Caco-2 (cell line): ENCODE results near the gene BCL7A. TPM values are rescaled to one million over a fixed set of nuclear protein-coding genes. Genes with fewer than 3 reads are reported as not detected.
A peak's percentile ranks its signal among the peaks of the same experiment; 100 is the strongest.

Experiments
- BruUV-seq: library from RNA; stranded (reverse); fragments of 400-500 nt; replicated peaks from 2 replicates; lab custom pipeline; 2021; lab: Mats Ljungman, UMichigan
- CTCF ChIA-PET: fragments of 300-600 bp; sonication (Branson Sonifier 250); formaldehyde crosslinking; loops from one replicate; lab custom pipeline; 2022; ENCODE audit warnings: antibody characterized with exemption; lab: Charles Lee
- POLR2A ChIA-PET: fragments of 300-600 bp; sonication (Branson Sonifier 250); formaldehyde crosslinking; loops from one replicate; lab custom pipeline; 2022; ENCODE audit warnings: antibody characterized with exemption; lab: Charles Lee
- DNase-seq, 2 experiments: peaks; one replicate each; pipeline versions ENCODE4 v3.0.0 to v3.0.0-alpha.2; 2020 to 2022
- H3K27me3 ChIP-seq: replicated peaks from 2 replicates; pipeline ENCODE4 v1.6.0; 2011; ENCODE audit warnings: low read length; ENCODE audit not compliant: control insufficient read depth, insufficient read depth
- H3K36me3 ChIP-seq: 2 replicates; pipeline ENCODE4 v1.5.1; 2011; ENCODE audit warnings: low read length; ENCODE audit not compliant: control insufficient read depth, insufficient read depth
- H3K4me1 ChIP-seq: fragments of 250-450 bp; sonication (Bioruptor Pico); 2 replicates; pipeline ENCODE4 v1.5.1; 2020; ENCODE audit warnings: mild to moderate bottlenecking
- H3K4me3 ChIP-seq: 2 replicates; pipeline ENCODE4 v1.5.1; 2011; ENCODE audit warnings: low read depth, mild to moderate bottlenecking, control low read depth, low read length
- H3K9me3 ChIP-seq: fragments of 250-450 bp; sonication (Bioruptor Pico); 2 replicates; pipeline ENCODE4 v1.5.1; 2020; ENCODE audit warnings: mild to moderate bottlenecking, moderate library complexity
- H3K27ac Mint-ChIP-seq: one replicate; pipeline ENCODE4 v1.8.0; 2022; ENCODE audit warnings: mixed read lengths; ENCODE audit not compliant: unreplicated experiment
- H3K27me3 Mint-ChIP-seq: one replicate; pipeline ENCODE4 v1.8.0; 2022; ENCODE audit warnings: mixed read lengths; ENCODE audit not compliant: insufficient read depth, unreplicated experiment
- H3K36me3 Mint-ChIP-seq: one replicate; pipeline ENCODE4 v1.8.0; 2022; ENCODE audit warnings: mild to moderate bottlenecking, mixed read lengths; ENCODE audit not compliant: insufficient read depth, unreplicated experiment
- H3K4me1 Mint-ChIP-seq: one replicate; pipeline ENCODE4 v1.8.0; 2022; ENCODE audit warnings: low read depth, mixed read lengths; ENCODE audit not compliant: unreplicated experiment
- H3K4me3 Mint-ChIP-seq: one replicate; pipeline ENCODE4 v1.8.0; 2022; ENCODE audit warnings: mild to moderate bottlenecking, moderate library complexity, mixed read lengths; ENCODE audit not compliant: unreplicated experiment
- H3K9me3 Mint-ChIP-seq: one replicate; pipeline ENCODE4 v1.8.0; 2022; ENCODE audit warnings: mixed read lengths; ENCODE audit not compliant: unreplicated experiment
- CTCF ChIP-seq, 2 experiments: fragments of 200-600 bp in 1 of 2; IDR thresholded peaks; 1 replicate in 1 of 2; 2 replicates in 1 of 2; pipeline versions ENCODE4 v1.5.1 to v1.8.0; 2011 to 2022; ENCODE audit warnings: antibody characterized with exemption in 1 of 2, control low read depth in 1 of 2, inconsistent platforms in 1 of 2, low read depth in 1 of 2, low read length in 1 of 2, mild to moderate bottlenecking in 1 of 2, moderate library complexity in 1 of 2; ENCODE audit not compliant: insufficient read depth in 1 of 2, severe bottlenecking in 1 of 2, unreplicated experiment in 1 of 2
- intact Hi-C: fragments of 100-400 bp; cut with micrococcal nuclease; formaldehyde crosslinking; loops from one replicate; pipeline ENCODE4 v1.10.0; 2022; ENCODE audit not compliant: unreplicated experiment
- total RNA-seq: library from RNA; stranded (reverse); gene quantifications from 2 replicates; pipeline ENCODE4 v1.2.3, GENCODE V29; 2022

BCL7A gene
- total RNA-seq, 1 experiment from 2014 or later = 15.5 TPM

GRCh38 chr12:122060081-122060501, 38.4 kb downstream of the BCL7A start:
- POLR2A ChIA-PET = no interaction called here
- H3K27me3 Mint-ChIP-seq = no peaks in the 10 kb centered on the region
- Histone ChIP-seq H3K36me3 (no peaks in the 10 kb centered on the region; the same call in 1 of the 2 replicates), H3K9me3 (no peaks in the 10 kb centered on the region), H3K4me3 (no peak overlapping the region), H3K27me3 (no peaks in the 10 kb centered on the region), H3K4me1 (peaks cover 23% of the 10 kb centered on the region)
- CTCF ChIA-PET = interaction anchor here (0.6 kb wide), 1 partner anchor 56 kb away, joined by 3 read pairs; no protein-coding TSS in a partner anchor
- TF ChIP-seq CTCF (IDR thresholded peaks at IDR 0.05; ENCODE audit: insufficient read depth in 1 of 2, low read depth in 1 of 2, low read length in 1 of 2, severe bottlenecking in 1 of 2, unreplicated experiment in 1 of 2) = no peak
- H3K9me3 Mint-ChIP-seq = no peaks in the 10 kb centered on the region
- BruUV-seq = no TSS peak
- H3K36me3 Mint-ChIP-seq = peaks cover 36% of the 10 kb centered on the region
- no peak overlapping the region for H3K4me3 Mint-ChIP-seq
- no peak for DNase-seq
- peaks cover 13% of the 10 kb centered on the region for H3K4me1 Mint-ChIP-seq
- intact Hi-C loops = no loop called here
- H3K27ac Mint-ChIP-seq = no peak overlapping the region

GRCh38 chr12:122061253-122061652, 39.6 kb downstream of the BCL7A start:
- no peaks in the 10 kb centered on the region for H3K36me3 ChIP-seq
- ChIA-PET CTCF (no interaction called here), POLR2A (no interaction called here)
- no peak overlapping the region for H3K4me3 ChIP-seq
- Mint-ChIP-seq H3K4me3 (no peak overlapping the region), H3K27ac (no peak overlapping the region), H3K27me3 (no peaks in the 10 kb centered on the region), H3K9me3 (no peaks in the 10 kb centered on the region), H3K36me3 (peaks cover 37% of the 10 kb centered on the region), H3K4me1 (peaks cover 14% of the 10 kb centered on the region)
- peaks cover 27% of the 10 kb centered on the region for H3K4me1 ChIP-seq
- BruUV-seq = no TSS peak
- H3K9me3 ChIP-seq = no peaks in the 10 kb centered on the region
- no peaks in the 10 kb centered on the region for H3K27me3 ChIP-seq
- DNase-seq = no peak
- intact Hi-C loops = no loop called here
- no peak for TF ChIP-seq CTCF (IDR thresholded peaks at IDR 0.05; ENCODE audit: insufficient read depth in 1 of 2, low read depth in 1 of 2, low read length in 1 of 2, severe bottlenecking in 1 of 2, unreplicated experiment in 1 of 2)

GRCh38 chr12:122062832-122063693, 41.4 kb downstream of the BCL7A start:
- DNase-seq = peak; percentile 70 to 84
- intact Hi-C loops = no loop called here
- POLR2A ChIA-PET = interaction anchor here (0.5 to 1.4 kb wide), 5 partner anchors 13 to 266 kb away, joined by 3 to 6 read pairs (median 4); partner anchors contain the start of gene MLXIP

More at GRCh38 chr12:122062832-122063693, 41.4 kb downstream of the BCL7A start:
- Histone ChIP-seq H3K4me3 (0 out of 2 replicates have a peak overlapping the region, but pooled peaks have one; percentile 2), H3K9me3 (no peaks in the 10 kb centered on the region), H3K27me3 (no peaks in the 10 kb centered on the region), H3K4me1 (peaks cover 27% of the 10 kb centered on the region), H3K36me3 (no peaks in the 10 kb centered on the region)
- peak overlapping the region; percentile 83 for H3K27ac Mint-ChIP-seq
- no peaks in the 10 kb centered on the region for H3K27me3 Mint-ChIP-seq
- H3K4me1 Mint-ChIP-seq = peaks cover 19% of the 10 kb centered on the region
- peak overlapping the region; percentile 85 for H3K4me3 Mint-ChIP-seq
- BruUV-seq = no TSS peak
- no peak for TF ChIP-seq CTCF (IDR thresholded peaks at IDR 0.05; ENCODE audit: insufficient read depth in 1 of 2, low read depth in 1 of 2, low read length in 1 of 2, severe bottlenecking in 1 of 2, unreplicated experiment in 1 of 2)
- peaks cover 38% of the 10 kb centered on the region for H3K36me3 Mint-ChIP-seq
- CTCF ChIA-PET = interaction anchor here (0.8 to 1.7 kb wide), 9 partner anchors 9 to 140 kb away, joined by 3 to 9 read pairs (median 6); partner anchors contain the start of genes B3GNT4 and MLXIP
- no peaks in the 10 kb centered on the region for H3K9me3 Mint-ChIP-seq
